HEK293T (cell line): ENCODE data around the gene FXYD6.

Experiments
- FOXA1 ChIP-seq: fragments of 450-650 bp; IDR thresholded peaks from 2 replicates; pipeline ENCODE4 v1.6.1; 2016; ENCODE audit warnings: mild to moderate bottlenecking
- FOXM1 ChIP-seq: fragments of 450-650 bp; IDR thresholded peaks from 2 replicates; pipeline ENCODE4 v1.6.1; 2017; ENCODE audit warnings: mild to moderate bottlenecking, borderline replicate concordance
- SP1 ChIP-seq: fragments of 450-650 bp; IDR thresholded peaks from 2 replicates; pipeline ENCODE4 v1.6.1; 2017

GRCh38 chr11:117900121-117900648, 23.7 kb upstream of the FXYD6 start:
- TF ChIP-seq SP1, result no peak
- TF ChIP-seq FOXA1, result no peak
- TF ChIP-seq FOXM1, result no peak
